HEK293T (cell line): ENCODE results near the gene CLNS1A.

Source experiments
- ELF4 ChIP-seq: fragments of 450-650 bp; IDR thresholded peaks from 2 replicates; pipeline ENCODE4 v1.6.1; 2017; ENCODE audit warnings: antibody characterized with exemption
- LEF1 ChIP-seq: fragments of 450-650 bp; IDR thresholded peaks from 2 replicates; pipeline ENCODE4 v1.6.1; 2017; ENCODE audit warnings: mild to moderate bottlenecking, borderline replicate concordance
- SP1 ChIP-seq: fragments of 450-650 bp; IDR thresholded peaks from 2 replicates; pipeline ENCODE4 v1.6.1; 2017
- SUZ12 ChIP-seq: fragments of 450-650 bp; IDR thresholded peaks from 2 replicates; pipeline ENCODE4 v1.6.1; 2016; ENCODE audit warnings: mild to moderate bottlenecking
- TARDBP ChIP-seq: fragments of 450-650 bp; IDR thresholded peaks from 2 replicates; pipeline ENCODE4 v1.6.1; 2016

- TF ChIP-seq TARDBP (no peak), ELF4 (no peak), SP1 (no peak), SUZ12 (no peak), LEF1 (no peak)
Observed at GRCh38 chr11:77593883-77594282, 43.7 kb downstream of the CLNS1A start.
